GM12864 (cell line): ENCODE results near the gene PDE8B.

ENCODE experiments used
- DNase-seq: peaks from one replicate; pipeline ENCODE4 v3.0.0-alpha.2; 2011; ENCODE audit warnings: low read depth
- H3K4me3 ChIP-seq: 2 replicates; pipeline ENCODE4 v1.5.1; 2011; ENCODE audit warnings: mild to moderate bottlenecking, low read depth, low read length, control low read depth
- TF ChIP-seq, protein P1 (sequence below): IDR thresholded peaks from 2 replicates; pipeline ENCODE4 v1.5.1; 2011; ENCODE audit warnings: low read depth, mild to moderate bottlenecking, moderate library complexity, low read length, control low read depth, inconsistent platforms; ENCODE audit errors: missing control alignments

Gene PDE8B

DNA sequence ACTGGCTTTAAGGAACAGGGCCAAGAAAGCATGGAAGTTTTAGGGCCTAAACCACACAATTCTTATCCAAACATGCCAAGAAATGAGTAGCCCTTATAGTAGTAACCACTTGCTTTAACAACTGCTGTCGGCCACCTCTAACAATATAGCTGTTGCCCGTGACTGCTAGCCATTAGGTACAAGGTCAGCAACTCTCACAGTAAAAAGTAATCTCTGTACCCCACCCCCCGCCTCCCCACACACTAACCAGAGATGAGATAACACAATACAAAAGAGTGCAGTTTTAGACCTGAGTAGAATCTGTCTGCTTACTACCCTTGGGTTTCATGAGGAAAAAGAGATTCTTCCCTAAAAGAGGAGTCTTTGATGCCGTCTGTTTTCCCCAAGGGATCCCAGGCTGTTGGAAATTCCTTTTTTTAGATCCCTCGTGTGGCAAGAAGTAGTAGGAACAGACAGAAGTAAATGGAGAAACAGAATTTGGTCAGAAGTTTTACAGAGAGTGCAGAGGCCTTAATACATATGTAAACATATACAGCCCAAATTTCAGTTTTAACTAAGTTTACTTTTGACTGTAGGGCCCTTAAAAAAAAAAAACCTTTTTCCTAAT is 187.3 kb downstream of the PDE8B start:
- H3K4me3 ChIP-seq, result no peak overlapping the region
- TF ChIP-seq, protein P1, sequence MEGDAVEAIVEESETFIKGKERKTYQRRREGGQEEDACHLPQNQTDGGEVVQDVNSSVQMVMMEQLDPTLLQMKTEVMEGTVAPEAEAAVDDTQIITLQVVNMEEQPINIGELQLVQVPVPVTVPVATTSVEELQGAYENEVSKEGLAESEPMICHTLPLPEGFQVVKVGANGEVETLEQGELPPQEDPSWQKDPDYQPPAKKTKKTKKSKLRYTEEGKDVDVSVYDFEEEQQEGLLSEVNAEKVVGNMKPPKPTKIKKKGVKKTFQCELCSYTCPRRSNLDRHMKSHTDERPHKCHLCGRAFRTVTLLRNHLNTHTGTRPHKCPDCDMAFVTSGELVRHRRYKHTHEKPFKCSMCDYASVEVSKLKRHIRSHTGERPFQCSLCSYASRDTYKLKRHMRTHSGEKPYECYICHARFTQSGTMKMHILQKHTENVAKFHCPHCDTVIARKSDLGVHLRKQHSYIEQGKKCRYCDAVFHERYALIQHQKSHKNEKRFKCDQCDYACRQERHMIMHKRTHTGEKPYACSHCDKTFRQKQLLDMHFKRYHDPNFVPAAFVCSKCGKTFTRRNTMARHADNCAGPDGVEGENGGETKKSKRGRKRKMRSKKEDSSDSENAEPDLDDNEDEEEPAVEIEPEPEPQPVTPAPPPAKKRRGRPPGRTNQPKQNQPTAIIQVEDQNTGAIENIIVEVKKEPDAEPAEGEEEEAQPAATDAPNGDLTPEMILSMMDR, result no peak
- DNase-seq, result no peak

DNA sequence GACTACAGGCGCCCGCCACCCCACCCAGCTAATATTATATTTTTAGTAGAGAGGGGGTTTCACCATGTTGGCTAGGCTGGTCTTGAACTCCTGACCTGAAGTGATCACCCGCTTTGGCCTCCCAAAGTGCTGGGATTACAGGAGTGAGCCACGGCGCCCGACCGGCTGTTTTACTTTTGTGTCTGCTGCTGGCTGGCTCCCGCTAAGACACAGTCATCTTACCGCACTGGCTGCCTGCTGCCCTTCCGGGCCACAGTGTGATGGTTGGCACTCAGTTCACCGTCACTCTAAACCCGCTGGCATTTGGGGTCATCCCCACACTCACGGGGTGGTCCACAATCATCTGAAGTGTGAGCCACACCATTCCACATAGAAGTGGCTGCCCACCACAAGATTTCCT is 188.0 kb downstream of the PDE8B start:
- no peak for DNase-seq
- no peak overlapping the region for H3K4me3 ChIP-seq
- TF ChIP-seq, protein P1, result no peak

DNA sequence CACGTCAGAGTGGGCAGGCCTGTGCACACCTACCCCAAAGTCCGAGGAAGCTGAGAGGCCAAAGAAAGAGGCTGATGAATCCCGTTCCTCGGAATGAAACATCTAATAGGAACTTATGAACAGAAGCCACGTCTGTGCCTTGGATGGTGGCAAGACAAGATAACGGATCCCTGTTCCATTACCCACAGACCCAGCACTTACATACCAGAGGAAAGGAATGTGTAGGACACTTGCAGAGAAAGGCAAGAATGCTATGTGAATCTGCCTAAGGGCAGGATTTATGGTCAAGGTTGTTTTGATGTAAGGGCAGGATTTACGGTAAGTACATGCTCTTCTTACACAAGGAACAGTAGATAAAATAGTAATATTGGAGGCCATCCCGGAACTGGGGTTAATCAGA is 188.4 kb downstream of the PDE8B start:
- TF ChIP-seq, protein P1, result no peak
- DNase-seq, result no peak
- H3K4me3 ChIP-seq, result no peak overlapping the region

DNA sequence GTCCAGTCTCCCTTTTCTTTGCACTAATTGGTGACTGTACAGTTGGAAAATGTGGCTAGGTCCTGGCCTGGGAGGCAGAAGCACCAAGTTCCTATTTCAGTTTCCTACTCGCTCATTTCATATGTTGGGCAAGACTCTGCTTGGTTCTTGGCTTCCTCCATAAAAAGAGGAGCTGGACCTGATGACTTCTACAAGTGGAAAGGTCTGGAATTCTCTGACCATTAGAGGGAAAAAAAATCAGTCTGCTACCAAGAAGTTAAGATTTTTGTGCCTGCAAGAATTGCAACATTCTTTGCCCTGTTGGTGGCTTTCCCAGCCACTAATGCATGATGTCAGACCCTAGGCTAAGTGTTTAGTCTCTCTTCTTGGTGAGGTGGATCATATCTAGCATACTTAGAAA is 190.2 kb downstream of the PDE8B start:
- no peak for DNase-seq
- no peak overlapping the region for H3K4me3 ChIP-seq
- TF ChIP-seq, protein P1, result no peak

DNA sequence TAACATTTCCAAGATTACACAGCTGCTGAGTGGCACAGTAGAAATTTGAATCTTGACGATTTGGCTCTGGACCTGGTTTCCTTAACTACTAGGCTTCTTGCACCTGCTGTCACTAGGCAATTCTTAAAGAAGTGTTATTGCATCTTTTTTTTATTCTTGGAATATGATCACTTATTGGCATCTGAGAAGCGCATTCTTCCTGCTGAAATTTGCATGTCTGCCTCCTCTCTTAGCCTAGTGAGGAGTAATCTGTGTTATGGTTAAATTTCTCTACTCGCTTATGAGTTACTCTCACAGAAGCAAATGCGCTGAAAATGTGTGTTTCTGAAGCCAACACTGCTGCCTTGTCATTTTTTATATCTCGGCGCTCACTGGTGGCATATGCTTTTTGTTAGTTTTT is 192.3 kb downstream of the PDE8B start:
- no peak overlapping the region for H3K4me3 ChIP-seq
- DNase-seq, result no peak
- TF ChIP-seq, protein P1, result no peak

DNA sequence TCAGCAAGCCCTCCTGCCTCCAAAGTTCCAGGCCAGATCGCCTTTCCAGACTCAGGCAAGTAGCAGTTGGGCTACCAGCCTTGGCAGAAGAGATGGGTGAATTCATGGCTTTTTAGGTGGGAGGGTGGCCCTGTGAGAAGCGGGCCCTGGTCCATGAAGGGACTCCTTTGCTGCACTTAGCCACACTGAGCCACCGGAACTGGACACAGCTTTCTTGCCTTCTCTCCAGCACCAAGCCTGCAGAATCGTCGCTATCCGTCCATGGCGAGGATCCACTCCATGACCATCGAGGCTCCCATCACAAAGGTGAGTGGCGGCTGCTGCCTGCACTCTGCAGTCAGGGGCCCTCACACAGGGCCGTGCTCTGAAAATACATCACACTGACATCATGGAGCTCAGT is 196.7 kb downstream of the PDE8B start:
- DNase-seq, result no peak
- no peak overlapping the region for H3K4me3 ChIP-seq
- TF ChIP-seq, protein P1, result no peak

DNA sequence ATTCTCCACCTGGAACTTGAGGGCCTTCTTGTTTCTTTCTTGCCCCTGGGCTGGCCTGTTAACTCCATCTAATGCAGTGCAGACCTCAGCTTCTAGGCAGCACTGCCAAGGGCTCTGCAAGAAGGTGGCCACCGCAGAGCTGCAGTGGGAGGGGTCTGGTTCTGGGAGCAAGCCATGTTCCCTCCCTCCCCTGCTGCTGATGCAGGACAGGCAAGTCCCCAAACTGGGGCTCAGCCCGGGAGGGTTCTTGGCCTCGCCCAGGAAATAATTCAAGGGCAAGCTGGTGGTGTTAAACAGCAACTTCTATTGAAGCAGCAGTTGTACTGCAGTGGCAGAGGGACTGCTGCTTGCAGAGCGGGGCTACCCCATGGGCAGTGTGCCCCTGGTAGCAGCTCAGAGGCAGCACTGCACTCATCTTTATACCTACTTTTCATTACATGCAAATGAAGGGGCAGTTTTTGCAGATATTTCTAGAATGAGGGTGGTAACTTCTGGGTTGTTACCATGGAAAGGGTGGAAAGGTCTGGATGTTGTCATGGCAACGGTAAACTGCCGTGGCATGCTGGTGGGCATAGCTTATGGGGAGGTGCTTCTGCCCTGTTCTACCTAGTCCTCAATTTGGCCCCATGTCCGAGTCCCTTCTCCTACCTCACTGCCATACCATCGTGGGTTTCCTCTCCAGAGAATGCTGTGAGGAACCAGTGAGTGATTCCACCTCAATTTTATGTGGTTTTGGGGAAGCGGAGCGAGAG is 199.6 kb downstream of the PDE8B start:
- H3K4me3 ChIP-seq, result no peak overlapping the region
- no peak for DNase-seq
- TF ChIP-seq, protein P1, result no peak
